Measurements from ENCODE around the gene ACTR6.

ACTR6 gene

DNA sequence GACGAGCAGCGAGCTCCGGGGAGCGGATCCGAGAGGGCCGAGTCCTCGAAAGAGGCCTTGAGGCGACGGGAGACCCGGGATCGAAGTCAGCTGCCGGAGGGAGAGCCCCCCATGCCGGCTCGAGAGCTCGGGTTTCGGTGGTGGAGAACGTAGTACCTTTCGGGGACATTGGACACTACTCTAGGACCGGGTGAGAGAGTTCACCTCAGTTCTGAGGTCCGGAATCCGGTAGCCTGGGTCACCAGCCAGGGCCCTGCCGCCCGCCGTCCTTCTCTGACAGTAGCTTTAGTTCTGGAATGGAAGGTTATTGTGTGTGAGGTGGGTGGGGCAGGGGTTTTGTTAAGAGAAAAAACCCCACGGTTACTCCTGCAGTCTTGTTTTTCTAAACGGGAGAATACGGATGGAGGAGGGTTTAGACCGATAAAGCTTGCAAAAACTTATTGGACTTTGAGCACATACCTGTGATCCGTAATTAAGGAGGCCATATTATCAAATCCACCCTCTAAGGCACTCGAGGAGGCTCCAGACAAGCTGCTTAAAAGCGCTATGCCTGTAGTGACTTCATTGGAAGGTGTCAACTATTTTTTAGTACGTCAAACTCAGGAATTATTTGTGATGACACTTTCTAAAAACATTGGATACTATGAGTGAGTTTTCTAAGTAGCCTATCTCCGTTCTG lies 67.1 kb downstream of the ACTR6 start:
- DNase-seq, result no peak

DNA sequence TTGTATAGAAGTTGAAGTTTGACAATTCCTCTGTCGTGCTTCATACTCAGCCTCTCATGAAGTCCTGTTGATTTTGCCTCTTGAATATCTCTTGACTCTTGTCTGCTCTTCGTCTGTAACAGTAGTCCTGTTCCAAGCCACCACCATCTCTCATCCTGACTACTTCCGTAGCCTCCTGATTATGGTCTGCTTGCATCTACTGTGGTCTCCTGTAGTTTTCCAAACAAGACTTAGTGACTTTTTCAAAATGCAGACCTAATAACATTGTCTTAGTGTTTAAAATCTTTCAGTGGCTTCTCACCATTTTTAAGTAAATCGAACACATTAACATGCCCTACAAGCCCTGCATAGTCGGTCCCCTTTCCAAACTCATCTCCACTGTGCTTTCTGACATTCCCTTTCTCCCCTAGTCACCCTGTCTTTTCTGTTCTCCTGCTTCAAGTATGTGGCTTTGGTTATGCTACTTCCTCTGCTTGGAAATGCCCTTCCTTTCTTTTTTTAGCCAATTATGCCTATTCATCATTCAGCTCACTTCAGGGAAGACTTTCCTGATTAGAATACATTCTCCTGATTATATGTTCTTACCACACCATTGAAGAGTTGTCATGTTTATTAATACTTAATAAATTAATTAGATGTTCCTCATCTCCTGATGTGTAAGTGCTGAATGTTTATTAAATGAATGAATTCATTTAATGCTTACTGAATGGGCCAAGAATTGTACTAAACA lies 68.4 kb downstream of the ACTR6 start:
- no peak for DNase-seq

DNA sequence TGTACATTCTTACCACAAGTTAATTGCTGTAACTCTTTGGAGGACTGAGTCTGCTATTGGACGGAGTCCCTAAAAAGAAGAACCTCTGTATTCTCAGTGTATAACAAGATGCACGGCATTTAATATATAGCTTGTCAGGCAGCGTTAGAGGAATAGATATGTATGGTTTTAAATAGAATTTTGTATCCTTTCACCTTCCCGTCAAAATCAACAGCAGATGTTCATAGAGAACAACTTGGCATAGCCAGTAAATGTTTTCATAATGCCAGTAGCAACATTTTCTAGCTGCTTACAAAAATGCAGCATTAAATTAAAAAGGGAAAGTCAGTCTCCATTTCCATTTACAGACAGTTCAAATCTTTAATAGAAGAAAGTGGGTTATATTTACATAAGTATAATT lies 73.2 kb downstream of the ACTR6 start:
- DNase-seq, result no peak
